Esophagus mucosa (tissue), 1 donor: ENCODE measurements around the gene NHS. TPM values are rescaled to one million over a fixed set of nuclear protein-coding genes. Genes with fewer than 3 reads are reported as not detected.

ENCODE experiments used
- ATAC-seq: fragments of 200-7000 bp; cut with Tn5 transposase; one replicate; pipeline ENCODE4 v1.9.1; 2020
- total RNA-seq: library from RNA; stranded (reverse); gene quantifications from one replicate; pipeline ENCODE4 v1.2.4, GENCODE V29; 2023
- donor health status: DM: yes; HTN: yes; CAD: no.

The NHS gene
- total RNA-seq, 1 donor from 2014 or later, result 2.5 TPM

- ATAC-seq, result no peak
Measured at GRCh38 chrX:17682259-17682658, 307.3 kb downstream of the NHS start.

GRCh38 chrX:17685026-17685425 is 310.0 kb downstream of the NHS start:
- no peak for ATAC-seq

GRCh38 chrX:17687648-17688047 is 312.6 kb downstream of the NHS start:
- no peak for ATAC-seq

GRCh38 chrX:17689971-17690409 is 315.0 kb downstream of the NHS start:
- peak; percentile 79 for ATAC-seq

DNA sequence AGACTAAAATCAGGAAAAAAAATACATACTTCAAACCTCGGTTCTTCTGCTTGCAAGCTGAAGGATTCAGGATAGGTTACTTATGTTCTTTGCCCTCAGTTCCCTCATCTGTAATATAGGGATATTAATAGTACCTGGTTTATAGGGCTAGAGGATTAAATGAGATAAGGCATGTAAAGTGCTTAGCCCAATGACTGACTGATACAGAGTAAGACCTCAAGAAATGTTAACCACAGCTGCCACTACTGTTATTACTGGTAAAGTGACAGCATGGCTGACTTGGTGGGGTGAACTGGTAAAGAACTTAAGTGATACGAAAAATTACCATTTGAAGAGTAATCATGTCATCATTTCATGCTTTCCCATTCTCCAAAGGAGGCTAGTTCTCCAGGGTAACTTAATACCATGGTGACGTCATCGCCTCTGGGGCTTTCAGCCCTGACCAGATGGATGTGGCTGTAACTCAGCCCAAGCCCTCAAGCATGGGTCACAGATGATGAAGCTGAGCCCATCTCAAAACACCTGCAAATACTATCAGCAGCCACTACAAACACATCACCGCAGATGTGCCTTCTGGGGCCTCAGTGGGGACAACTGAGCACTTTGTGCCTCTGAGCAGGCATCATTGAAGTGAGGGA is 317.8 kb downstream of the NHS start:
- ATAC-seq, result no peak

DNA sequence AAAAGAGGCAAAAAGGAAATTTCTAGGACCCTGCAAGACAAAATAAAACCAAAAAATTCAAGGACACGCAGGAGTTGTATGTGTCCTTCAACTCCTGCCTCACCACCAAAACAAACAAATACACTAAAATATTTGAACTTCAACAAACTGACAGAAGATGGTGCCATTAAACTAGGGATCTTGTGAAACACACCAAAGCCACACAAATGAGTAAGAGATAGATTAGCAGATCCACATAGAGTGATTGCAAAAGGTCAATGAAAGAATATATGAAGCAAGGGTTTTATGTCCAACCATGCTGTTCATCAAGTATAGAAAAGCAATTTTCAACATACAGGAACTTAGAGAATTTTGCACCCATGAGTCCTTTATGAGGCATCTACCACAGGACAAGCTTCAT is 322.2 kb downstream of the NHS start:
- ATAC-seq, result no peak

DNA sequence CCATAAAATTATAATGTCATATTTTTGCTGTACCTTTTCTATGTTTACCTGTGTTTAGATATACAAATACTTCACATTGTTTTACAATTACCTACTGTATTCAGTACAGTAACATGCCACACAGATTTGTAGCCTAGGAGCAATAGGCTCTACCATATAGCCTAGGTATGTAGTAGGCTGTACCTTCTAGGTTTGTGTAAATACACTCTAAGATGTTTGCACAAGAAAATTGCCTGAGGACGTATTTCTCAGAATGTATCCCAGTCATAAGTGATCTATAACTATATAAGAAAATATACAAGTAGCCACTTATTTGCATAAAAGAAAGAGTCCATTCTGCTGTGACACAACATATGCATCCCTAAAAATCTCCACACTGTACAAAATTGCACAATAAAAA is 326.0 kb downstream of the NHS start:
- no peak for ATAC-seq

DNA sequence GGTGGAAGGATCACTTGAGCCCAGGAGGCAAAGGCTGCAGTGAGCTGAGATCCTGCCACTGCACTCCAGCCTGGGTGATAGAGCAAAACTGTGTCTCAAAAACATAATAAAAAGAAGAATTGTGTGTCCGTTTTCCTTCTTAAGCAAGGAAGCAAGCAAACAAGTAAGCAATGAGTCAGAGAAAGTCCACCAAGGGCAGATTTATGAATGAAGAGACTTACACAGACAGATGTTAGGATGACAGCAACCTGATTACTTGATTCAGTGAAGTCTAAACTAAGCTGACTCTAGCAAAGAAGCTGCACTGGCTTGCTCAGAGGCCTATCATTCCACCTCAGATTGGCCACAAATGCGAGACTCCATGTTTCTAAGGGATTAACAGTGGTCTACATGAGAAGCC is 328.2 kb downstream of the NHS start:
- no peak for ATAC-seq

DNA sequence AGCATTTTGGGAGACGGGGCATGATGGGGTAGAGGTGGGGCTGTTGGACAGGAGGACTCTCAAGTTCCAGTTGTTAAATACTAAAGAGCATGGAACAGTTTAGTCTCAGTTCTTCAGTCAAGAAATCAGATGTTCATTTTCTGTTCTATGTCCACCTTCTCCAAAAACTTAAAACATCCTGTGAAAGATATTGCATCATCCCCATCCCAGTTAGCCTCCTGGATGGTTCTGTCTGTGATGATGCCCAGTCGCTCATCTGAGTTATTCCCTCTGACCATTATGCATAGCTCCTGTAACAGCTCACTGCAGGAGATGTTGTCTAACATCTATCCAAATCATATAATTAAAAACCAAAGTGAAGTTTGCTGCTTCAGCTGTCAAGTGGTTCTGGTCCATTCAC is 330.2 kb downstream of the NHS start:
- no peak for ATAC-seq

GRCh38 chrX:17706676-17707075 is 331.7 kb downstream of the NHS start:
- ATAC-seq, result no peak

DNA sequence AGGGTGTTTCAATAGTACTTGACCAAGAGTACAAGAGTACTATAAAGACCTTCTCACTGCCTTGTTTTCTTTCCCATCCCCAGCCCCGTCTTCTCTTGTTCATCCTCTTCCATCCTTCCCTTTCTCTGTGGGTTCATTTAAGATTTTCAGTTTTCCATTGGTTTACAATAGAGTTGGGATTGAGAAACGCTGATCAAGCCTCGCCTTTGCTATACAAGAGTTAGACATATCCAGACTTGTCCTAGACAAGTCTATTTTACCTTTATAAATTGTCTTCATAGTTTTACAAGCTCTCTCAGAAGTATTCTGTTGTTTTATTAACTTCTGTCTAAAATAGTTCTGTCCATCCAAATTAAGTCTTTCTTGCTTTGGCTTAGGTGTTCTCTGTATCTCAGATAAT is 332.7 kb downstream of the NHS start:
- ATAC-seq, result no peak

- no peak for ATAC-seq
Measured at GRCh38 chrX:17710871-17711301, 335.9 kb downstream of the NHS start.

DNA sequence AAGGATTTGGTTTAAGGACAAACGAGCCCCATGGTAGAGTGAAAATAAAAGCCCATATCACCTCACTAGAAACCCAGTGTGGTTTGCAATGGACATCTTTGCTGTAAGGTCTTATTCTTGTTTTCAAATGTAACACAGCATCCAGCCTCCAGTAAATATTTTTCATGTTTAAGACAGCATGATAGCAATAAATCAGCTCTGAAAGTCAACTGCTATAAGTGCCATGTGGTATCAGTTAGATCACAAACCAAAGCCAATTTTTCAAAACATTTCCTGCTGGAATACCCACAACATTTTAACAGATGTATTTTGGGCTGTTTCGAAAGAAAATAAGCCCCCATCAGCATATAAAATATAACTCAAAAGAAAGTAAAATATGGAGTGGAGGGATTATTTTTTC is 338.3 kb downstream of the NHS start:
- no peak for ATAC-seq

DNA sequence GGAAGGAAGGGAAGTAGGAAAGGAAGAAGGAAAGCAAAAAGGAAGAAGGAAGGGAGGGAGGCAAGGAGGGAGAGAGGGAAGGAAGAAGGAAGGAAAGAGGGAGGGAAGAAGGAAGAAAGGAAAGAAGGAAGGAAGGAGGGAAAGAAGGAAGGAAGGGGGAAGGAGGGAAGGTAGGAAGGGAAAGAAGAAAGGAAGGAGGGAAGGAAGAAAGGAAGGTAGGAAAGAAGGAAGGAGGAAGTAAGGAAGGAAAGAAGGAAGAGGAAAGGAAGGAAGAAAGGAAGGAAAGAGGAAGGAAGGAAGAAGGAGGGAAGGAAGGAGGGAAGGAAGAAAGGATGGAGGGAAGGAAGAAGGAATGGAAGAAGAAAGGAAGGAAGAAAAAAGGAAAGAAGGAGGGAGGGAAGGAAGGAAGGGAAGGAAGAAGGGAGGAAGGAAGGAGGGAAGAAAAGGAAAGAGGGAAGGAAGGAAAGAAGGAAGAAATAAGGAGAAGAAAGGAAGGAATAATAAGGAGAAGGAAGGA is 343.7 kb downstream of the NHS start:
- no peak for ATAC-seq

- no peak for ATAC-seq
Measured at GRCh38 chrX:17719711-17720110, 344.7 kb downstream of the NHS start.

DNA sequence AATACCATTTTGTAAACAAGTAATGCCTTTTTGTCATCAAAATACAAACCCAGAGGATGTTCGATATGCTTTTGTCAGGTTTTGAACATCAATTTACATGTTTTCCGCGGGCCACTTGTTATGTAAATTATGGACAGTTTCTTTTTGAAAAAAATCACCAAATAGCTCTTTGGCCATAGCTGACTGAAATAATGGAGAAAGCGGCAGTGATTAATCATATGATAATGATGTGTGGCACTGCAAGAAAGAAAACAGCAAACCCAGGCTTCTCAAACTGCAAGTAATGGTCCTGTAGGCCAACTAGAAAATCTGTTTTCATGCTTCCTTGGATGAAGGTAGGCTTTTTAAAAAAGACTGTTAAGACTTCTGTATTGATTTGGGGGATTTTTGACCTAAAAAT is 346.7 kb downstream of the NHS start:
- ATAC-seq, result no peak

GRCh38 chrX:17725181-17725580 is 350.2 kb downstream of the NHS start:
- no peak for ATAC-seq

DNA sequence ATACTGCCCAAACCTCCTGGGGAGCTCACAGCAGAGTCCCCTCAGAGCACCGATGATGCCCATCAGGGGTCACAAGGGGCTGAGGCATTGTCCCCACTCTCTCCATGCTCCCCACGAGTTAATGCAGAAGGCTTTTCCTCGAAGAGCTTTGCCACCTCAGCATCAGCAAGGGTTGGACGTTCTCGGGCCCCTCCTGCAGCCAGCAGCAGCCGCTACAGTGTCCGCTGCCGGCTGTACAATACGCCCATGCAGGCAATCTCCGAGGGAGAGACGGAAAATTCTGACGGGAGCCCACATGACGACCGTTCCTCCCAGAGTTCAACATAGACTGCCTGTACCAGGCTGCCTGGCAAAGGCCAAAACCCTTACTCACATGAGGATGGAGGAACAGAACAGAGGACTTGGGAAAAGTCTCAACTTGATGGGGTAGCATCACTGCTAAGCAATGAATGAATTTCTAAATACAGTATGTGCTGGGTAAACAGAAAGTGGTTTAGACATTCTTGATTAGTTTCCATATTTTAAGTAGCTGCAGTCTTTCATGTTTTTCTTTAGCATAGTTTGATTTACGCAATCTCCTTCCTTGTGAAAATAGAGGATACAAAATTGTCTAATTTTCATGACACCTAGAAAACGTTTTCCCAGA is 357.3 kb downstream of the NHS start:
- no peak for ATAC-seq

DNA sequence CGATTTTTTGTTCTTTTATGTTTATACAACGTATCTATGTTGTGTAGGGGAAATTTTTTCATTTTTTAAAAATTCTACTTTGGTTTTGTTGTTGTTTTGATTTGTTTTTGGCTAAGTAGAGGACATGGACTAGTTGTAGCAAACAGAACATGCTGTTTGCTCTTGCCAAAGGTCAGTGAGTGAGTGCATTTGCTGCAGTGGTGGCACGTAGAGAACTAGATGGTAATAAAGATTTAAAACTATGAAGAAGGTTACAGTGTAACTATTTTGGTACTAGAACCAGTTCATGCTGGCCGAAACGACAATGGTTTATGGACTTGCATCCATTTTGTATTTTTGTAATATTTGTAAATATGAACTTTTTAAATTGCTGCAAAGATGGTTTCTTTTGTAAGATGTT is 360.4 kb downstream of the NHS start:
- ATAC-seq, result no peak

DNA sequence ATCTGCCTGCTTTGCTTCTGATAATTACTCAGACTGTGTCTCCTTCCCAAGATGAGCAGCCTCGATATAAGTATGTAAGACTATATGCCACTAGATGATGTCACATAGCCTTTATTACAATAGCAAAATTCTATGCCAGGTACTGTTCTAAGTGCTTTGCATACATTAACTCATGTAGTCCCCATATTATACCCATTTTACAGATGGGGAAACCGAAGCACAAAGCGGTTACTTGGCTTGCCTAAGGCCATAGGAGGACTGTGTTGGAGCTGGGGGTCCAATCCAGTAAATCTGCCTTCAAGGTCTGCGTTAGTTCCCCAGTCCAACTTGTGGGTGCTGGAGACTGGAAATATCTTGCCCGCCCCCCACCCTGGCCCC is 361.5 kb downstream of the NHS start:
- ATAC-seq, result no peak

DNA sequence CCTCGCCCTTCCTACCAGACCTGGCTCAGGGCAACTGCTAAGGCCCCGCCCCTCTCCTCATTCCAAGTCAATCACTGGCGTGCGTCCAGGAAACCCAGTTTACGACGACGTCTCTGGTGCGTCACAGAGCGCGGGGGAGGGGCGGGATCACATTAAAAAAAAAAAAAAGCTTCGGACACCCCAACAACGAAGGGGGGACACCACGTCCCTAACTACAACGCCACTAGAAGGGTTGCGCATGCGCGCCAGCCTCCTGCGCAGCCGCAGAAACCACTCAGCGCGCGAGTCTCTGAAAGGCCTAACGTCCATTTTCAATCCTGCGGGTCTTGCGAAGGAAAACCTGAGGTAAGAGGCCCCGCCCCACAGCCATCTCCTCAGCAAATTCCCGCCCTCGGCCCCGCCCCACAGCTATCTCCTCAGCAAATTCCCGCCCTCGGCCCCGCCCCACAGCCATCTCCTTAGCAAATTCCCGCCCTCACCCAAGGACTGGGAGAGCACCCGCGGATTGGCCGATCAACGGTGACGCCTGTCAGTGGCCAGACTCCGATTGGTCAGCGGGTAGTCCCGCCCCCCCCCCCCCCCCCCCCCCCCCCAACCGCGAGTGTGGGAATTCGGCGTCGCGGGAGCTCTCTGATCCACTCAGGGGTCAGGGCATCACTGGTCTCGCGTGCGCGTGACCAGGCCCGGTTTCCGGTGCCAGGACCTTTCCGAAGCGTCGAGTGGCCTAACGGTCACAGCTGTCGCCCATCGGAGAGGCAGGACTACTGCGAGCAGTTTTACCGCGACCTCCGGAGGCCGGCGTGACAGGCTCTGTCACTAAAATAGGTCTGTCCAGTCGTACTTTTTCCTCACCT is 362.1 kb downstream of the NHS start, which contains the start of gene SCML1:
Gene SCML1, plus strand, starts transcription at position 638 of the 854 bp plus-strand sequence. CDS start 6,694 bp downstream, outside the sequence.
- peak; percentile 99 for ATAC-seq

DNA sequence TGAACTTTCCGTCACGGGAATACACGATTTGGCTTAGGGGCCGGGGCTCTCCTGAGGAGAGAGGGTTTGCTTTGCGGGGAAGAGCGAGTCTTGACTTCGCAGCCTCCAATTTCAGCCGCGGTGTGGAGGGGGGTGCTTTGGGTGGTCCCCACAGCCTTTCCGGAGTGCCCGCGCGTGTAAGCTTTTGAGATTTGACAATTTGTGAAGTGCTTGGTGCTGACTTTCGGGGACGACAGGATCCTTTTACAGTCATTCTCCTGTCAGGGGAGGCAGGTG is 362.6 kb downstream of the NHS start:
- no peak for ATAC-seq

GRCh38 chrX:17737986-17738713 is 363.1 kb downstream of the NHS start:
- ATAC-seq, result no peak
